ENCODE results near the gene VPS16. TPM values are rescaled to one million over a fixed set of nuclear protein-coding genes. Genes with fewer than 3 reads are reported as not detected.

Gene VPS16
- total and polyA plus RNA-seq, 7 experiments from 2014 or later = 25.0 to 62.4 (median 54.0) TPM

DNA sequence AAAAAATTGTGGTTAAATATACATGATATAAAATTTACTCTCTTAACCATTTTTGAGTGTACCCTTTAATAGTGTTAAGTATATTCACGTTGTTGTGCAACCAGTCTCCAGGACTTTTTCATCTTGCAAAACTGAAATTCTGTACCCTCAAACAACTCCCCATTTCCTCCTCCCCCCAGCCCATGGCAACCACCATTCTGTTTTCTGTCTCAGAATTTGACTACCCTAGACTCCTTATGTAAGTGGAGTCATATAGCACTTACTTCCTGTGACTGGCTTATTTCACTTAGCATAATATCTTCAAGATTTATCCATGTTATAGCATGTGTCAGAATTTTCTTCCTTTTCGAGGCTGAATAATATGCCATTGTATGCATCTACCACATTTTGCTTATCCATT lies 5.1 kb downstream of the VPS16 start:
- ATAC-seq = no peak
- Mint-ChIP-seq H3K9me3 (no peaks in the 10 kb centered on the region), H3K4me3 (no peak overlapping the region), H3K4me1 (peaks cover 18 to 39% (median 30%) of the 10 kb centered on the region in 7 donors), H3K27me3 (no peaks in the 10 kb centered on the region), H3K36me3 (peaks cover 0 to 10% (median 0%) of the 10 kb centered on the region in 5 donors), H3K27ac (peak overlapping the region in 2 of 9 donors; percentile 14 to 19)
- peaks cover 0 to 5% (median 0%) of the 10 kb centered on the region in 3 experiments for H3K36me3 ChIP-seq (ENCODE audit: control insufficient read depth in 2 of 3, insufficient read depth in 3 of 3, low read length in 3 of 3)
- DNase-seq = peak in 1 of 9 donors; percentile 6
- no peaks in the 10 kb centered on the region for H3K27me3 ChIP-seq (ENCODE audit: control insufficient read depth in 2 of 2, insufficient read depth in 2 of 2, low read length in 2 of 2)
- intact Hi-C loops (cut with micrococcal nuclease) = no loop called here
- no peak overlapping the region for H3K4me3 ChIP-seq (ENCODE audit: low read length)
- peaks cover 6 to 9% of the 10 kb centered on the region in 2 donors for H3K4me1 ChIP-seq (ENCODE audit: control insufficient read depth in 2 of 2, insufficient read depth in 2 of 2, low read length in 2 of 2)
- no peak overlapping the region for H3K27ac ChIP-seq (ENCODE audit: low read depth, low read length)
- no peaks in the 10 kb centered on the region for H3K9me3 ChIP-seq (ENCODE audit: control insufficient read depth in 2 of 3, low read length in 3 of 3)
- ChIA-PET CTCF (interaction anchor here (1.3 kb wide), 1 partner anchor 25 kb away, joined by 3 read pairs; no protein-coding TSS in a partner anchor), POLR2A (no interaction called here)

- POLR2A ChIA-PET = interaction anchor here (1.1 kb wide), 1 partner anchor 26 kb away, joined by 4 read pairs; the partner anchor contains the start of gene PTPRA
- peak overlapping the region in 2 of 9 donors; percentile 25 for H3K27ac Mint-ChIP-seq
Measured at GRCh38 chr20:2846698-2847097, 6.2 kb downstream of the VPS16 start.

DNA sequence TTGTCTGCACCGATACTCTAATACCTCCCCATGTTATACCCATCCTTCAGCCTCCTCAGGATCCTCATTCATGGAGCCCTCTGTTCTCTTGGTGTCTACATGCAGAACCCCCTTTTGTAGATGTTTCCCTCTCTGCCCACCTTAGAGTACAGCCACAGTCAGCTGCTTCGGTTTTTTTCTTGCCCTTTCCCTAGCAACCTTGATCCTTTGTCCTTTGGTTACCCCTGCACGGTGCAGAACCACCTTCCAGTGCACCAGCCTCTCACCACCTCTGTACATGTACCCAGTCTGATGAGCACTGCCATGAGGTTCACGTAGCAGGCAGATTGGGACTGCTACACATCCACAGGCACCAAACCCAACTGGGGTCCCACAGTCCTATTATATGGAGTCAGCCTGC lies 7.3 kb downstream of the VPS16 start:
- Mint-ChIP-seq H3K27ac (peak overlapping the region in 2 of 9 donors; percentile 41 to 56), H3K36me3 (peaks cover 0 to 11% (median 0%) of the 10 kb centered on the region in 5 donors), H3K4me3 (no peak overlapping the region), H3K4me1 (peaks cover 23 to 44% (median 36%) of the 10 kb centered on the region in 7 donors), H3K27me3 (no peaks in the 10 kb centered on the region), H3K9me3 (no peaks in the 10 kb centered on the region)
- Histone ChIP-seq H3K27ac (ENCODE audit: low read depth, low read length) (no peak overlapping the region), H3K4me1 (ENCODE audit: control insufficient read depth in 2 of 2, insufficient read depth in 2 of 2, low read length in 2 of 2) (peaks cover 0 to 9% of the 10 kb centered on the region in 2 donors), H3K4me3 (ENCODE audit: low read length) (no peak overlapping the region), H3K36me3 (ENCODE audit: control insufficient read depth in 2 of 3, insufficient read depth in 3 of 3, low read length in 3 of 3) (peaks cover 0 to 5% (median 0%) of the 10 kb centered on the region in 3 experiments), H3K27me3 (ENCODE audit: control insufficient read depth in 2 of 2, insufficient read depth in 2 of 2, low read length in 2 of 2) (no peaks in the 10 kb centered on the region), H3K9me3 (ENCODE audit: control insufficient read depth in 2 of 3, low read length in 3 of 3) (no peaks in the 10 kb centered on the region)
- CTCF ChIA-PET = no interaction called here
- POLR2A ChIA-PET = no interaction called here
- DNase-seq (peak in 1 of 9 donors; percentile 4), ATAC-seq (no peak)
- intact Hi-C loops (cut with micrococcal nuclease) = no loop called here

More at GRCh38 chr20:2846698-2847097, 6.2 kb downstream of the VPS16 start:
- H3K9me3 Mint-ChIP-seq = no peaks in the 10 kb centered on the region
- H3K4me1 ChIP-seq (ENCODE audit: control insufficient read depth in 2 of 2, insufficient read depth in 2 of 2, low read length in 2 of 2) = peaks cover under 1 to 4% of the 10 kb centered on the region in 2 donors
- ATAC-seq (no peak), DNase-seq (peak in 1 of 9 donors; percentile 4)
- H3K9me3 ChIP-seq (ENCODE audit: control insufficient read depth in 2 of 3, low read length in 3 of 3) = no peaks in the 10 kb centered on the region
- peaks cover 0 to 5% (median 0%) of the 10 kb centered on the region in 3 experiments for H3K36me3 ChIP-seq (ENCODE audit: control insufficient read depth in 2 of 3, insufficient read depth in 3 of 3, low read length in 3 of 3)
- intact Hi-C loops (cut with micrococcal nuclease) = no loop called here
- H3K4me3 Mint-ChIP-seq = no peak overlapping the region
- no peak overlapping the region for H3K4me3 ChIP-seq (ENCODE audit: low read length)
- H3K36me3 Mint-ChIP-seq = peaks cover 0 to 10% (median 0%) of the 10 kb centered on the region in 5 donors
- H3K27ac ChIP-seq (ENCODE audit: low read depth, low read length) = no peak overlapping the region
- CTCF ChIA-PET = no interaction called here
- no peaks in the 10 kb centered on the region for H3K27me3 ChIP-seq (ENCODE audit: control insufficient read depth in 2 of 2, insufficient read depth in 2 of 2, low read length in 2 of 2)
- no peaks in the 10 kb centered on the region for H3K27me3 Mint-ChIP-seq
- H3K4me1 Mint-ChIP-seq = peaks cover 15 to 34% (median 30%) of the 10 kb centered on the region in 7 donors

- Mint-ChIP-seq H3K27me3 (no peaks in the 10 kb centered on the region), H3K36me3 (peaks cover 0 to 11% (median 0%) of the 10 kb centered on the region in 5 donors), H3K9me3 (no peaks in the 10 kb centered on the region), H3K27ac (peak overlapping the region in 1 of 9 donors; percentile 18), H3K4me1 (peaks cover 14 to 34% (median 27%) of the 10 kb centered on the region in 7 donors), H3K4me3 (no peak overlapping the region)
- peaks cover 0 to 10% of the 10 kb centered on the region in 2 donors for H3K4me1 ChIP-seq (ENCODE audit: control insufficient read depth in 2 of 2, insufficient read depth in 2 of 2, low read length in 2 of 2)
- ChIA-PET POLR2A (no interaction called here), CTCF (no interaction called here)
- peaks cover 0 to 5% (median 0%) of the 10 kb centered on the region in 3 experiments for H3K36me3 ChIP-seq (ENCODE audit: control insufficient read depth in 2 of 3, insufficient read depth in 3 of 3, low read length in 3 of 3)
- no peaks in the 10 kb centered on the region for H3K9me3 ChIP-seq (ENCODE audit: control insufficient read depth in 2 of 3, low read length in 3 of 3)
- ATAC-seq (no peak), DNase-seq (no peak)
- intact Hi-C loops (cut with micrococcal nuclease) = no loop called here
- H3K4me3 ChIP-seq (ENCODE audit: low read length) = no peak overlapping the region
- no peak overlapping the region for H3K27ac ChIP-seq (ENCODE audit: low read depth, low read length)
- no peaks in the 10 kb centered on the region for H3K27me3 ChIP-seq (ENCODE audit: control insufficient read depth in 2 of 2, insufficient read depth in 2 of 2, low read length in 2 of 2)
Measured at GRCh38 chr20:2849529-2849928, 9.0 kb downstream of the VPS16 start.

DNA sequence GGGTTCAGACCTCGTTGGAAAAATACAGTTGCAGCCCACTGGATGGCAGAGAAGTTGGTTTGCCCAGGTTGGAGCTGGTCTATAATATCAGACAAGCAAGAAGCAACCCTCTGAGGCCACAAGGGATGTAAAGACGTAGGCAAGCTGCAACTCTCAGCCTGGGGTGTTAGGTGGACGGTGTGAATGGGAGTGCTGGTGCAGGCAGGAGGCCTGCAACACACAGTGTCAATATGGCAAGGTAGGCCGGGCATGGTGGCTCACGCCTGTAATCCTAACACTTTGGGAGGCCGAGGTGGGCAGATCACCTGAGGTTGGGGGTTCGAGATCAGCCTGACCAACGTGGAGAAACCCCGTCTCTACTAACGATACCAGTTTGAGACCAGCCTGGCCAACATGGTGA lies 10.5 kb downstream of the VPS16 start:
- Histone ChIP-seq H3K27me3 (ENCODE audit: control insufficient read depth in 2 of 2, insufficient read depth in 2 of 2, low read length in 2 of 2) (no peaks in the 10 kb centered on the region), H3K9me3 (ENCODE audit: control insufficient read depth in 2 of 3, low read length in 3 of 3) (no peaks in the 10 kb centered on the region), H3K36me3 (ENCODE audit: control insufficient read depth in 2 of 3, insufficient read depth in 3 of 3, low read length in 3 of 3) (peaks cover 0 to 5% (median 0%) of the 10 kb centered on the region in 3 experiments), H3K4me3 (ENCODE audit: low read length) (no peak overlapping the region), H3K4me1 (ENCODE audit: control insufficient read depth in 2 of 2, insufficient read depth in 2 of 2, low read length in 2 of 2) (peaks cover 0 to 10% of the 10 kb centered on the region in 2 donors), H3K27ac (ENCODE audit: low read depth, low read length) (no peak overlapping the region)
- intact Hi-C loops (cut with micrococcal nuclease) = loop anchor here in 1 of 2 donors (5.0 kb wide), 1 partner anchor 164 kb away; no protein-coding TSS in a partner anchor
- Mint-ChIP-seq H3K4me3 (no peak overlapping the region), H3K27me3 (no peaks in the 10 kb centered on the region), H3K4me1 (peaks cover 6 to 24% (median 20%) of the 10 kb centered on the region in 7 donors), H3K9me3 (no peaks in the 10 kb centered on the region), H3K27ac (no peak overlapping the region), H3K36me3 (peaks cover 0 to 9% (median 0%) of the 10 kb centered on the region in 5 donors)
- no peak for DNase-seq
- POLR2A ChIA-PET = interaction anchor here (1.7 kb wide), 1 partner anchor 11 kb away, joined by 10 read pairs; the partner anchor contains the start of genes PCED1A and VPS16
- CTCF ChIA-PET = no interaction called here
- no peak for ATAC-seq

GRCh38 chr20:2858591-2858990 lies 18.0 kb downstream of the VPS16 start:
- no peak overlapping the region for H3K27ac ChIP-seq (ENCODE audit: low read depth, low read length)
- intact Hi-C loops (cut with micrococcal nuclease) = no loop called here
- Mint-ChIP-seq H3K9me3 (no peaks in the 10 kb centered on the region), H3K4me1 (peaks cover 0 to 5% (median 2%) of the 10 kb centered on the region in 7 donors), H3K4me3 (no peak overlapping the region), H3K36me3 (peaks cover 0 to 19% (median 6%) of the 10 kb centered on the region in 5 donors), H3K27me3 (no peaks in the 10 kb centered on the region), H3K27ac (no peak overlapping the region)
- ATAC-seq (no peak), DNase-seq (no peak)
- H3K4me3 ChIP-seq (ENCODE audit: low read length) = no peak overlapping the region
- H3K9me3 ChIP-seq (ENCODE audit: control insufficient read depth in 2 of 3, low read length in 3 of 3) = no peaks in the 10 kb centered on the region
- CTCF ChIA-PET = interaction anchor here (0.7 to 0.9 kb wide), 2 partner anchors 42 to 257 kb away, joined by 3 read pairs; no protein-coding TSS in a partner anchor
- POLR2A ChIA-PET = no interaction called here
- H3K27me3 ChIP-seq (ENCODE audit: control insufficient read depth in 2 of 2, insufficient read depth in 2 of 2, low read length in 2 of 2) = no peaks in the 10 kb centered on the region
- peaks cover 0 to 26% (median 4%) of the 10 kb centered on the region in 3 experiments for H3K36me3 ChIP-seq (ENCODE audit: control insufficient read depth in 2 of 3, insufficient read depth in 3 of 3, low read length in 3 of 3)
- no peaks in the 10 kb centered on the region for H3K4me1 ChIP-seq (ENCODE audit: control insufficient read depth in 2 of 2, insufficient read depth in 2 of 2, low read length in 2 of 2)
